GM18502 (cell line): ENCODE data around the gene RGL3.
"Not testable (repeated sequence)": the region's sequence is repeated elsewhere in the genome, so short reads cannot be mapped to it uniquely, and the experiment has no call there.

Experiments
- ATAC-seq: cut with Tn5 transposase; IDR thresholded peaks from one replicate; pipeline ENCODE4 v1.9.1; 2021; ENCODE audit warnings: mild to moderate bottlenecking; ENCODE audit not compliant: unreplicated experiment, poor library complexity

RGL3 gene

DNA sequence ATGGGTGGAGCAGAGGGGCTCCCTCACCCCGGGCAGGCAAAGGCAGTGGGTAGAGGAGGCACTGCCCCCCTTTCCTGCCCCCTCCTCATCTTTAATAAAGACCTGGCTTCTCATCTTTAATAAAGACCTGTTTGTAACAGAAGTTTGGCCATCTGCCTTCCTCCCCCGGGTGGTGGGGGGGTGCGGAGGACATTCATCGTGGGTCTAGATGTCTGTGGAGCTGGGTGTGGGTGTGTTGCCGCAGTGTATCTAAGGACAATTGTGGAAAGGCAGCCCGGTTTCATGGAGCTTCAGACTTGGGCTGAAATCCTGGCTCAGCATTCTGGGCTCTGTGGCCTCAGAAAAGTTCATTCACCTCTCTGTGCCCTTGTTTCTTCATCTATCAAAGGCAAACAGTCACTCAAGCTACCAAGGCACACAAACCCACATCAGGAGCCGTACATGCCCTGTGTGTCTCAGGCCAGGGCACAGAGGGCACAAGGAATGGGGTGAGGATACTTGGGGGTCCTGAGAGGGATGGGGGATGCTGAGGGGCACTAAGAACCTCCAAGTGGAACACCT lies 53.5 kb downstream of the RGL3 start:
- ATAC-seq, result no peak

DNA sequence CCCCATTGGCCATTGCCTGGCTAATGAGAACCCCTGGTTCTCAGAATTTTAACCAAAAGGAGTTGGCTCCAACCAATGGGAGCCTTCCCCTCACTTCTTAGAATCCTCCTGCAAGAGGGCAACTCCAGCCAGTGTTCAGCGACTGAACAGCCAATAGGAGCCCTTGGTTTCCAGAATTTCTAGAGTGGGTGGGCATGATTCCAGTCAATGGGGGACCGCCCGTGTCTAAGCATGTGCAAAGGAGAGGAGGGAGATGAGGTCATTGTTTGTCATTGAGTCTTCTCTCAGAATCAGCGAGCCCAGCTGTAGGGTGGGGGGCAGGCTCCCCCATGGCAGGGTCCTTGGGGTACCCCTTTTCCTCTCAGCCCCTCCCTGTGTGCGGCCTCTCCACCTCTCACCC lies 54.2 kb downstream of the RGL3 start:
- no peak for ATAC-seq

DNA sequence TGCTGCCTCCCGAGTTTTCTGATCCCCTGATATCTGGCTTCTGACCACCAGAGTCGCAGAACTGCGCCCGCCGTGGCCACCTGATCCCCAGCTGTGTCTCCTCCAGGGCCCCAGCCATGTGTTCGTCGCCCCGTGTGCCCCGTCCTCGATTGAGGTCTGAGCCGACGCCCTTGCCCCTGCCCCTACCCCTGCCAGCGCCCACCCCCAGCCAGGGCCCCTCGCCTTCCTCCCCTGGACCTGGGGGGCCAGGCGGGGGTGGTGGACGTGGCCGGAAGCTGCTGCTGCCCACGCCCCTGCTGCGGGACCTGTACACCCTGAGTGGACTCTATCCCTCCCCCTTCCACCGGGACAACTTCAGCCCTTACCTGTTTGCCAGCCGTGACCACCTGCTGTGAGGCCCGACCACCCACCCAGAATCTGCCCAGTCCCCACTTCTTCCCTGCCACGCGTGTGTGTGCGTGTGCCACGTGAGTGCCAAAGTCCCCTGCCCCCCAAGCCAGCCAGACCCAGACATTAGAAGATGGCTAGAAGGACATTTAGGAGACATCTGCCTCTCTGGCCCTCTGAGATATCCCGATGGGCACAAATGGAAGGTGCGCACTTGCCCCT lies 54.7 kb downstream of the RGL3 start:
- no peak for ATAC-seq

DNA sequence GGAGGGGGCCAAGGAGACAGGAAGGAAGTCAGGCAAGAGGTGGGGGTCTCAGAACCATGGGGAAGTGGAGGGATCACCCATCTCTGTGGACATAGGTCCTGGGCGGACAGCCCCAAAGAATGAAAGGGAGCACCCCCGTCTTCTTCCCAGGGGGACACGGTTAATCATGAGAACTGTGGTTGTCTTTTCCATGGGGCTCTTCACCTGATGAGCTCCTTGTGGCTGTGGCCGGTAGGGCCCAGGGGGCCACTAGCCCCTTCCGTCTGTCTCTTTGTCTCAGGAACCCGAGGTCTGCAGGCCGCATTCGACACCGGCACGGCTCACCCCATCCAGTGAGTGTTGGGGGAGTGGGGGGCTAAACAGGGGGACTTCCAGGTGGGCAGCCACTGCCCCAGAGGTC lies 55.2 kb downstream of the RGL3 start:
- ATAC-seq, result no peak

DNA sequence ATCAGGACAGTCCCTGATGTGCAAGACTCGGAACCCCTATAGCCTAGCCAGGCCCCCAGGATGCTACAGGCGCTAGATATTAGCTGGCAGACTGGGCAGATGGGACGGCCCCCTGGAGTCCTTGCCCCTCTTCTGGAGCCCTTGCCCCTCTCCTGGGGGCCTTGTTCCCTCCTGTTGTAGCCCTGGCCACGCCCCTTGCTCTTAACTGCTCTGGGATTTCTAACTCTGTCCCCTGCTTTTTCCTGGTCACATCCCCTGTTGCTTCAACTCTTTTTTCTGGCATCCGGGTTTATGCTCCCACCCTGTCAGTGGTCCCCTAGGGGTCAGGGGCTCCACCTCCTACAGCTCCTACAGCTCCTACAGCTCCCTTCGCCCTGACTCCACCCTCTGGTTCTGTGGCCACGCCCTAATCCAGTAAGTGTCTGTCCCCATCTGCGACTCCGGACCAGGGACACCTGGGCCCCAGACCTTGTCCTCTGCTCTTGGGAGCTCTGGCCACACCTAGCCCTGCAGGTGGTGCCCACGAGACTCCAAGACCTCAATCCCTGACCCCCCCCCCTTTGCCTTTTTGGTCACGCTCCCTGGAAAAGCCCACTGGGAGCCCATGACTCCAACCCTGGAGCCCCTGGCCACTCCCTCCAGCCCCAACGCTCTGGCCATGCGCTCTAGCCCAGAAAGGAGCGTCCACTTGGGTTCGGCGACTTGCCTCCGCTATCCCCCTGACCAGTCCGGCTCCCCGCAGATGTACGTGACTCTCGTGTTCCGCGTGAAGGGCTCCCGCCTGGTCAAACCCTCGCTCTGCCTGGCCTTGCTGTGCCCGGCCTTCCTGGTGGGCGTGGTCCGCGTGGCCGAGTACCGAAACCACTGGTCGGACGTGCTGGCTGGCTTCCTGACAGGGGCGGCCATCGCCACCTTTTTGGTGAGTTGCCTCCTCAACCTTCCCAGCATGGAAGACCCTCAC lies 57.1 kb downstream of the RGL3 start:
- ATAC-seq, result no peak

DNA sequence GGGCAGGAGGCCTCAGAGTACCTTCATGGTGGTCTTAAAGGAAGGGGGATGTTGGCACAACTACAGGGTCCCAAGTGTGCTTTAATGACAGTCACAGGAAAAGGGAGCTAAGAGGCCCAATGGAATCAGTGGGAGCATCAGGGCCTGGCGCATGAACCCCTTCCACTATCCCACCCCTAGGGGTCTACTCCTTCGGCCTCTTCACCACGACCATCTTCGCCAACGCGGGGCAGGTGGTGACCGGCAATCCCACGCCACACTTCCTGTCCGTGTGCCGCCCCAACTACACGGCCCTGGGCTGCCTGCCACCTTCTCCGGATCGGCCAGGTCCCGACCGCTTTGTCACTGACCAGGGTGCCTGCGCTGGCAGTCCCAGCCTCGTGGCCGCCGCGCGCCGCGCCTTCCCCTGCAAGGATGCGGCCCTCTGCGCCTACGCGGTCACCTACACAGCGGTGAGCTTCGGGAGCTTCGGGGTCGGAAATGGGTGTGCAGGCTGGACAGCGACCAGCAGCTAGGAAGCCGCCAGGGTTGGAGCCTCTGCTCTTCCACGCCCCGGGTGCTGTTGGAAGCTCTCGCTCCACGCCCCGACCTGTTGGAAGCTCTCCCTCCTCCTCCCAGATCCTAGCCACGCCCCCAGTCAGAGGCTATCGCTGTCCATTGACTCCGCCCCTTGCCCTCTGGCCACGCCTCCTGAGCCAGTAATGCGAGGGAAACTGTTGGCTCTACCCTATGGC lies 57.9 kb downstream of the RGL3 start:
- ATAC-seq, result no peak

DNA sequence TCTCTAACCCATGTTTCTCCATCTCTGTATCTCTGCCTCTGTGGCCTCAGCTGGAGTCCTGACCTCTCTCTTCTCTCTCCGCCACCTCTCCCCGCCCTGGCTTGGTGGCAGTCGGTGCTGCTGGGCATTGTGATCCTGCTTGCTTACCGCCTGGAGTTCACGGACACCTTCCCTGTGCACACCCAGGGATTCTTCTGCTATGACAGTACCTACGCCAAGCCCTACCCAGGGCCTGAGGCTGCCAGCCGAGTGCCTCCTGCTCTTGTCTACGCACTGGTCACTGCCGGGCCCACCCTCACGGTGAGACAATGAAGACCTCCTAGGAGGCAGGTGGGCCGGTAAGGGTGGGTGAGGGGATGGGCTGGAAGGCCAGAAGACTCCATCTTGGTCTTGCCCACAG lies 59.7 kb downstream of the RGL3 start:
- ATAC-seq, result no peak

DNA sequence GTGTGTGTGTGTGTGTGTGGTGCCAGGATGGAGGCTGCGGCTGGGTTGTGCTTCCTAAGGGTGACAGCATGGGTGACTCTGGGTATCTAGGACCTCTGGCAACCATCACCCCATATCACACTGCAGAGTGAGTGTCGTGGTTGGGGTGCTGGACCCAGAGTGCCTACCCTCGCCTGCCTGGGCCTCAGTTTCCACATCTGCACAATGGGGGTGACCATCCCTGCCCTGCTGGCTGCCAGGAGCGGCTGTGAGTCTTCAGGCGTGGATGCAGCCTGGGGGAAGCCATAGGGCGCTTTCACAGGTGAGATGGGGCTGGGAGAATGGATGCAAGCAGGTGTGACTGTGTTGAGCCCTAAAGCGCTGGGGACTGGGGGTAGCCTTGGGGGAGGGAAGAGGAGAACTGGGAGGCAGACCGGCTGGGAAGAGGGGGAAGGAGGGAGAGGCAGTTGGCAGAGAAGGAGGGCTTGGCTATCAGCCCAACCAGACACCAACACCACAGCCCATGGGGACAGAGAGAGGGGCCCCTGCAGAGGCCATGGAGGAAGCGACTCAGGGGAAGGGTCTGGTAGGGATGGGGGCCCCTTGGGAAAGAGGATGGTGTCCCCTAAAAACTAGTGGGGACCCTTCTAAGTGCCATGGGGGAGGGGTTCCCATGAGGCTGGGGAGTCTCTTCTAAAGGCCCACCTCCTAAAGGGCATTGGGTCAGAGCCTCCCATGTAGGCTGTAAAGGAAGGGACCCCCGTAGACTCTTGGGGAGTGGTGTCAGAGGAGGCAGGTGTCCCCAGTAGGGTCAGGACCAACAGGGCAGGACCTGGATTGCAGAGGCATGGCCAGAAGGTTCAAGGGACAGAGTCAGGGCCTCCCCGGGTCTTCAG lies 62.2 kb downstream of the RGL3 start:
- no peak for ATAC-seq

DNA sequence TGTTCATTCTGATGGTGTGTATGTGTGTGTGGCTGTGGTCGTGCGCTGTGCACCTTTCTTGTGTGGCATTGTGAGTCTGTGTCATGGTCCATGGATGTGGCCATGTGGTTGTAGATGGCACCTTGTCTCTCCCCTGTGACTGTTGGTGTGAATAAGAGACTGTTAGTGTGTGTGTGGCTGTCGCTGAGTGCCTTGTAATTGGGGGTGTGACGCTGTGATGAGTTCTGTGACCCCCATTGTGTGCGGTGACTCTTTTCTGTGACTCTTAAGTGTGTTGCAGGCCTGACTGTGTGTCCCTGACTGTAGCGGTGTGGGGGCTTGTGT lies 63.1 kb downstream of the RGL3 start:
- ATAC-seq, result no peak

DNA sequence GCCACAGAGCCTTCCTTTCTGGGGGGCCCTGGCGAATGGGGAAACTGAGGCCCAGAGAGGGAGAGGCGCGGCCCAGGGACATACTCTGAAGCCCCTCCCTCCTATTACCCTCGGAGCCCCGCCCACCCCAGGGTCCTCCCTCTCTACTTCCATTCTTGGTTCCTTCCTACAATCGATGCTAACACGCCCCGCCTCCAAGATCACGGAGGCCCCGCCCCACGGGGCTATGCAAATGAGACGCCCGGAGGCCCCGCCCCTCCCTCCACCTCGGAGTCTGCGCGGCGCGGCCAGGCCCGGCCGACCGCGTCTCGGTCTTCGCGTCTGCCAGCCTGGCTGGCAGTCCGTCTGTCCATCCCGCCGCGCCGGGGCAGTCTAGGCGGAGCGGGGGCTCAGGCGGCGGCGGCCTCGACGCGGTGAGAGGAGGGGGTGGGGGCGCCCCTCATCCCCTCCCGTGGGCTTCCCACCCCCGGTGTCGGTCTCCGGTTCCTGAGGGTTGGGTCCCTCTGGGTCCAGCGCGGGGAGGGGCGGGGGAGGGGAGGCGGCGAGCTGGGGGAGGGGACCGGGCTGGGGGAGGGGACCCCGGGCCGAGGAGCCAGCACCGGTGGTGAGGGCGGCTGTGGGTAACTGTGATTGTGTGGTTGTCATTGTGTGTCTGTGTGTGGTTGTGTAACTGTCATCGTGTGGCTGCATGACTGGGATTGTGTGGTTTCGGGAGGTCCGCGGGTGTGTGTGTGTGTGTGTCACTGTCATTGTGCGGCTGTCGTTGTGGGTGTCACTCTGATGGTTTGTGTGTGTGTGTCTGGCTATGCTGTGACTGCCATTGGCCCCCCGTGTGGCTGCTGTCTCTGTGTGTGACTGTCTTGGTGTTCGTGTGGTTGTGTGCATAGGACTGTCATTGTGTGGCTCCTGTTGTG lies 63.7 kb downstream of the RGL3 start, which contains the start of gene PLPPR2:
PLPPR2 (plus strand) TSS at position 273 of the 914 bp plus-strand sequence. CDS start 2,242 bp downstream, outside the sequence.
- ATAC-seq, result no peak

DNA sequence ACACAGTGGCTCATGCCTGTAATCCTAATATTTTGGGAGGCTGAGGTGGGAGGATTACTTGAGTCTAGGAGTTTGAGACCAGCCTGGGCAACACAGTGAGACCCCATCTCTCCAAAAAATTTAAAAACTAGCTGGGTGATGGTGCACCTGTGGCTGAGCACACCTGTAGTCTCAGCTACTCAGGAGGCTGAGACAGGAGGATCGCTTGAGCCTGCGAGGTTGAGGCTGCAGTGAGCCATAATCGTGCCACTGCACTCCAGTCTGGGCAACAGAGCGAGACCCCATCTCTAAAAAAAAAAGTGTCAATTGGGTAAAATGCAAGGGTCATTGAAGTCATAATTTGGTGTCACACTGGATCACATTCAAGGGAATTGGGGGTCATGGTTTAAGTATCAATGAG lies 65.0 kb downstream of the RGL3 start:
- ATAC-seq, result not testable (repeated sequence)

DNA sequence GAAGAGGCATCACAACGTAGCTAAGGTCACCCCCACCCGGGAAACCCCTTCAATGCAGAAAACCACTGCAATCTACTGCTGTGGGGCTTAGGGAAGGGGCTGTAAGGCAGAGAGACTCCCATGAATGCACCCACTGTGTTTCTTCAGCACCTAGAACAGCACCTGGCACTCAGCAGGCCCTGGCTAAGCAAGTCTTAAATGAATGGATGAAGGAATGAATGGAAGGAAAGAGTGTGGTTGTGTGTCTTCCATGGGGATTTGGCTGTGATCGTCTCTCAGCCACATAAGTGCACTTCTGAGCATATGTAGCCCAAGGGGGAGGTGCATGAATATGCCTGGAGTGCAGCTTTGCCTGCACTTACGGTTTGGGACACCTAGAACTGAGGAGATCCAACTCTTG lies 69.9 kb downstream of the RGL3 start:
- no peak for ATAC-seq

DNA sequence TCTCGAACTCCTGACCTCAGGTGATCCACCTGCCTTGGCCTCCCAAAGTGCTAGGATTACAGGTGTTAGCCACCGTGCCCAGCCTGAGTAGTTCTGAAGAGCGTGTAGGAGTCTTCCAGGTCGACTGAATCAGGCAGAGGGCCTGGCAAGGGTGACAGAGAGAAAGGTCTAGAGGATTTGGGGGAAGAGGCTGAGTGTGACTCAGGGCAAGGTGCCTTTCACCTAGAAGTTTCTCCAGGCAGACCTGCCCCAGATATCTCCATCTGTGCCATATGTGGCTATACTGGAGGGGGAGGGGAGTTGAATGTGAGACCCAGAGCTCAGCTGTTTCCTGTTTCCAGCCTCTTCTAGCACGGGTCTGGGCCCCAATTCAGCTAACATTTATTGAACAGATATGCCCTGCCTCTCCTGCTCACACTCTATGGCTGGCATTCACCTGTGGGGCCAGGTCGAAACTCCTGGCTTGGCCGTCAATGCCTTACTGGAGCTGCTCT lies 71.5 kb downstream of the RGL3 start:
- ATAC-seq, result no peak

DNA sequence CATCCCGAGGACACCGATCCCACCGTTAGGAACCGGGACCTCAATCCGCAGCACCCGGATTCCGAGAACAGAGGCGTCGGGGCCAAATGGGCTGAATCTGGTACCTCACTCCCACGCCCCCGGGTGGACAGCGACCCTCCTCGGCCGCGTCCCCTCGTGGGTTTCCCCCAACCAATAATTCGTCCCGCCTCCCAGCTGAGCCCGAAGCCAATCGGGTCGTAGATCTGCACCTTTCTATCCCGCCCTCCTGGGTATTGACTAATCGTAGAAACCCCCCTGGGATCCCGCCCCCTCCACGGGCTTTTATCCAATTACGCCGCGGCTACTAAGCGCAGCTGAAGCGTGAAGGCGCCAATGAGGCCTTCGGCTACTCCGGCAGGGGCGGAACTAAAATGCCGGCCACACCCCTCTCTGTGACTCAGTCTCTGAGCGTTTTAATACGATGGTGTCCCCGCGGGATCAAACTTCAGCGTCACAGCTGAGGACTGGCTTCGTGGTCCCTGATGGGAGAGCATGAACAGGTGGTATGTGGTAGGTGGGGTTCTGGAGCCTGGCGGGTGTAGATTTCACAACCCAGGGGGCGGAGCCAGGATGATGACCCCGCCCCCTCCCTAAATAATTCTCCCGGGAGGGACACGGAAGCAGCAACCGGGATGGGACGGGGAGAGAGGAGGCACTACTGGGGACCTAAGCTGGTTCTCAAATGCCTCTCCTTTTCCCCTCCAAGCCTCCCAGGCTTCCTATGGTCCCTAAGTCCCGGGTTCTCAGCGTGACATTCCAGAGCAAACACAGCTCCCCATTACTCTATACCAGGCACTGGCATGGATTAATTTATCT lies 72.8 kb downstream of the RGL3 start, which contains the start of the genes CCDC159 and TMEM205:
CCDC159 (plus strand) TSS at position 416 of the 837 bp plus-strand sequence; CDS start at position 504, 88 bp downstream.
TMEM205 (minus strand) TSS at position 165 of the 837 bp plus-strand sequence. CDS start 649 bp downstream, outside the sequence.
- peak; percentile 91 for ATAC-seq

DNA sequence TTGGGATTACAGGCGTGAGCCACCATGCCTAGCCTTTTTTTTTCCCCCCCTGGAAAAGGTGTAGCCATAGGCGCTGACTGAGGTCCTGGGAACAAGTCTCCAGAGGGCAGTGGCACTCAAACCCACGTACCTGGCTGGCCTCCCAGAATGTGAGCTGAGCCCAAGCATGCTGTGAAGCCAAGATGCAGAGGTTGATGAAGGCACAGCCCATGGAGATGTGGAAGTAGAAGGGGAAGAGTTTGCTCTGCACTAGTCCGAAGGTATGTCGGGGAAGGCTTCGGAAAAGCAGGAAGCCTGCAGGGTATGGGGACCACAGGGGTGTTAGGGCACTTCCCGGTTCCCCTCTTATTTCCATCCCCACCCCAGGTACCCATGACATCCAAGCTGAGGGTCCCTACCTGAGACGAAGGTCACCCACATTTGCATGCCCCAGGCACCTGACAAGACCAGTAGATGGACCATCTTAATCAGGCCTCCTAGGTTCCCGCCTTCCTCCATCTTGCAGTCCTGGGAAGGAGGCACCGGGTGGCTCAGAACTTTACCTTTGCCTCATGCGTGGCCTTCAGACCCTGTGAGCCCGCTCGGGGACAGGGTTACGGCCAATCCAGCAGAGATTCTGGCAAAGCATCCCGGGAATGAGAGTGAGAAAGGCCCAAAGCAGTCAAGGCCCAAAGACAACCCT lies 73.9 kb downstream of the RGL3 start:
- no peak for ATAC-seq
